ENCODE measurements around the gene TRIM25.

GRCh38 chr17:56947741-56948140 is 33.9 kb upstream of the TRIM25 start:
- TF ChIP-seq CTCF (IDR thresholded peaks at IDR 0.05; ENCODE audit: insufficient read depth, low read depth, low read length): no peak
- TF ChIP-seq EZH2 (IDR thresholded peaks at IDR 0.05; ENCODE audit: insufficient read depth, low read length): no peak

All from astrocyte (in vitro differentiated cells and primary cell).